Ovary (tissue), 9 donors: ENCODE data around the gene ATP1A2. TPM values are rescaled to one million over a fixed set of nuclear protein-coding genes. Genes with fewer than 3 reads are reported as not detected.

Experiments used
- DNase-seq, 5 donors: peaks; one replicate each; pipeline ENCODE4 v3.0.0-alpha.2; 2019 to 2020
- H3K27ac ChIP-seq, 2 donors: fragments of 200-600 bp; one replicate each; pipeline versions ENCODE4 v1.5.1 to v1.8.0; 2019 to 2022
- H3K27me3 ChIP-seq: fragments of 200-600 bp; one replicate; pipeline ENCODE4 v1.8.0; 2022
- H3K36me3 ChIP-seq: fragments of 200-600 bp; sonication (generic); one replicate; pipeline ENCODE4 v1.5.1; 2019
- H3K4me1 ChIP-seq: one replicate; pipeline ENCODE4 v1.8.1; 2013; ENCODE audit warnings: mild to moderate bottlenecking, moderate library complexity; ENCODE audit not compliant: insufficient read depth
- H3K4me3 ChIP-seq: fragments of 200-600 bp; sonication (generic); one replicate; pipeline ENCODE4 v1.5.1; 2017
- H3K9me3 ChIP-seq, 2 donors: fragments of 200-600 bp in 1 of 2; sonication (generic) in 1 of 2; one replicate each; pipeline versions ENCODE4 v1.5.1 to v1.8.1; 2013 to 2019; ENCODE audit warnings: mild to moderate bottlenecking in 1 of 2, moderate library complexity in 1 of 2
- CTCF ChIP-seq, 3 donors: fragments of 450-650 bp in 2 of 3; fragments of 200-600 bp in 1 of 3; IDR thresholded peaks; one replicate each; pipeline versions ENCODE4 v1.5.1 to v1.8.0; 2016 to 2022; ENCODE audit warnings: antibody characterized with exemption in 3 of 3, mild to moderate bottlenecking in 1 of 3
- EP300 ChIP-seq: sonication (generic); formaldehyde crosslinking; IDR thresholded peaks from one replicate; pipeline ENCODE4 v1.6.1; 2017; ENCODE audit warnings: antibody characterized with exemption
- POLR2A ChIP-seq: fragments of 450-650 bp; IDR thresholded peaks from one replicate; pipeline ENCODE4 v1.6.1; 2017; ENCODE audit warnings: antibody characterized with exemption, mild to moderate bottlenecking, moderate library complexity
- WGBS, 3 donors: extraction: QIAGEN DNeasy Blood & Tissue Kit in 1 of 3; methylation state at CpG; one replicate each; pipeline versions ENCODE4 v1.1.5 to v1.1.7; 2013 to 2017; 5-methylcytosine and 5-hydroxymethylcytosine counted together
- intact Hi-C, 4 donors: fragments of 100-400 bp; cut with DNase I; formaldehyde crosslinking; loops; one replicate each; pipeline versions ENCODE4 v1.11.0 to v1.15.1; 2022 to 2023
- polyA plus RNA-seq, 2 donors: library from polyadenylated mRNA; stranded (reverse); fragments of 200-250 nt in 1 of 2; fragments of 350-450 nt in 1 of 2; fragmentation: Illumina TruSeq in 1 of 2; extraction: RNeasy Lipid Tissue Mini Kit (QIAGEN cat#74804) in 1 of 2; gene quantifications; one replicate each; pipeline ENCODE4 v1.2.3, GENCODE V29; 2013 to 2014
- total RNA-seq, 7 donors: library from RNA; depleted of rRNA in 2 of 7; stranded (reverse); fragments of >200 nt in 2 of 7; fragmentation: NEBNext Ultra II Directional in 3 of 7; extraction: Animal tissue kit (Norgen Biotek cat#: 25700) in 3 of 7; gene quantifications; one replicate each; pipeline versions ENCODE4 v1.1.0 to v1.2.4, GENCODE V29; 2016 to 2023
- donor health status: DM: no; HTN: no; CAD: no; lungs with moderate emphysema.
- donor health status: DM: no; HTN: no; CAD: no.
- donor health status: Bipolar disorder and iron deficiency.
- donor health status: DM: yes; HTN: yes; CAD: no.
- donor health status: DM: no; HTN: no; CAD: no.
- donor health status: DM: yes; HTN: yes; CAD: no.

ATP1A2 gene
- total and polyA plus RNA-seq, 9 donors = 3.0 to 38.6 (median 15.0) TPM

DNA sequence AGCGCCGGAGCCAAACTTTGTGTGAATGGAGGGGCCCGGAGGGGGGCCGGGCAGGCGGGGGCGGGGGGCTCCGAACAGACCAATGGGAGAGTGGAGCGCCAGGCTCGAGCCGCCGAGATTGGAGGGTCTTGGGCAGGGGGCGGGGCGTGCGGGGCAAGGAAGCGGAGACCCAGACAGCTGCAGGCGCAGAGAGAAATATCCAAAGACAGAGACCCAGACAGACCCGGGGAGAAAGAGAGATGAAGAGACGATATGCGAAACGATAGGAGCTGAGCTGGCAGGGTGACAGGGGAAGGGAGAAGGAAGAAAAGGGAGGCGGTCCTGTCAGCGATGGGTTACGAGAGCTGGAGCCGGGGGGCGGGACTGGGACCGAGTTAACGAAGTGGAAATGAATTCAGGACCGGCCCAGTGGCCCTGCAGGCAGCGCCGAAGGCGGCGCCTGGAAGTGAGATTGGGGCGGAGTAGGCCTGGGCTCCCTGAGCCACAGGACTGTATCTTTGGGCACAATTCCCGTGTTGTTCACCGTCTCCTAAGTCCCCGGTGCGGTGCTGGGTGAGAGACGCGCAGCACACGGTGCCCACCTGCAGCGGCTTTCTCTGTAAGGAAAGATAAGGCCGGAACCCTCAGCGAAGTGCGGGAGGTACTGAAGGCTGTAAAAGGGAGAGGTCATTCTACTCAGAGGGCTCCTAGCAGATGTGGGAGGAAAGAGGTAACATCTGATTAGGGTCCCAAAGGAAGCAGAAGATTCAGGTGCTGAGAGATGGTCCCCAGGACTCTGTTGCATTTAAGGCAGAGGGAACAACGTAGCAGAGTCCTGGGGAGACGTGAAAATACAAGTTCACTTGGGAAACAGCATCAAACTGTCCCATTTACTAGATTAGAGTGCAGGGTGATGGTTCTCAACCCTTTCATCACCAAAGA, 45.1 kb upstream of the ATP1A2 start:
- Histone ChIP-seq H3K9me3 (no peaks in the 10 kb centered on the region), H3K27ac (no peak overlapping the region), H3K27me3 (no peaks in the 10 kb centered on the region), H3K36me3 (no peaks in the 10 kb centered on the region), H3K4me3 (peak overlapping the region; percentile 43), H3K4me1 (peaks cover 2% of the 10 kb centered on the region)
- peak; percentile 36 to 79 (median 66) for DNase-seq
- intact Hi-C loops = no loop called here
- WGBS, 3 donors = 2% methylated on average over 43 to 46 of the region's 46 CpGs
- TF ChIP-seq EP300 (no peak), POLR2A (no peak), CTCF (IDR thresholded peaks at IDR 0.05) (no peak)

- peaks cover 2% of the 10 kb centered on the region for H3K4me1 ChIP-seq
- DNase-seq = no peak
- WGBS, 3 donors = 70 to 83% (median 77%) methylated on average over 5 of the region's 5 CpGs
- no peaks in the 10 kb centered on the region for H3K36me3 ChIP-seq
- intact Hi-C loops = no loop called here
- H3K27me3 ChIP-seq = no peaks in the 10 kb centered on the region
- TF ChIP-seq POLR2A (no peak), EP300 (no peak), CTCF (IDR thresholded peaks at IDR 0.05) (no peak)
- no peak overlapping the region for H3K27ac ChIP-seq
- H3K9me3 ChIP-seq = no peaks in the 10 kb centered on the region
- H3K4me3 ChIP-seq = no peak overlapping the region
Observed at GRCh38 chr1:160071289-160071688, 44.3 kb upstream of the ATP1A2 start.

DNA sequence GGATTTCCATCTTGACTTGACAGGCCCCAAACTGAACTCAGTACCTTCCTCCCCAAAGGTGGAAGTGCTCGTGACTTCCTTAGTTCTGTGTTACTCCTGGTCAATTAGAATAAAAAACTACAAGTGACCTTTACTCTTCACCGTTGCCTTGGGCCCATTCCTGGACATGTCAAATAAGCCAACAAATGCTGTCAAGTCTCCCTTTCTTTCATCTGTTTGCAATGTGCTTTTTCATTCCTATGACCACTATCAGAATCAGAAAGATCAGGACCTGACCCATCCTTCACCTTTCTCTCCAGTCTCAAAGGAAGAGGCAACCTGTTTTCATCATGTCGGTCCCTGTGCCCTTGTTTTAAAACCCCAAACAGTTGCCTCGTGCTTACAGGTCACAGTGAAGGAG, 40.7 kb upstream of the ATP1A2 start:
- 59 to 67% (median 64%) methylated on average over 4 of the region's 4 CpGs for WGBS, 3 donors
- TF ChIP-seq EP300 (no peak), CTCF (IDR thresholded peaks at IDR 0.05) (no peak), POLR2A (no peak)

DNA sequence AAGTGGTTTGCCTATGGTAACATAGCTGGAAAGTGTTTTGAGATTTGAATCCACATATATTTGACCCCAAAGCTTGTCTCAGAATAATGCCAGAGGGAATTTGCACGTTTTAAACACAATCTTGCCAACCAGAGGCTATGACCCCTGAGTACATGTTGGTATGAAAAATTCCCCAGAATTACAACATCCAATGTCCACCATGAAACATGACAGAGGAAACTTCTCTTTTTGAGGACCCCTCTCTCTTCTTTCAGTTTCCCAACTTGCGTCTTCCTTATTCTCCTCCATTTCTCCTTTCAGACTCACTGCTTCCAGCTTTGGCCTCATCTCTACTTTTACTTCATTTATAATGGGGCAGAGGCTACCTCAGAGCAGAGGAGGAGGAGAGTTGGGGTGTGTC, 39.7 kb upstream of the ATP1A2 start:
- intact Hi-C loops = no loop called here
- Histone ChIP-seq H3K4me1 (no peaks in the 10 kb centered on the region), H3K4me3 (no peak overlapping the region), H3K36me3 (no peaks in the 10 kb centered on the region), H3K27ac (no peak overlapping the region), H3K27me3 (no peaks in the 10 kb centered on the region), H3K9me3 (no peaks in the 10 kb centered on the region)
- 49 to 56% (median 54%) methylated on average over 2 of the region's 2 CpGs for WGBS, 3 donors
- TF ChIP-seq CTCF (IDR thresholded peaks at IDR 0.05) = no peak
- no peak for TF ChIP-seq POLR2A
- no peak for TF ChIP-seq EP300
- no peak for DNase-seq

More for the DNA sequence above, 40.7 kb upstream of the ATP1A2 start:
- Histone ChIP-seq H3K4me3 (no peak overlapping the region), H3K27ac (no peak overlapping the region), H3K27me3 (no peaks in the 10 kb centered on the region), H3K9me3 (no peaks in the 10 kb centered on the region), H3K36me3 (no peaks in the 10 kb centered on the region), H3K4me1 (peaks cover under 1% of the 10 kb centered on the region)
- DNase-seq = no peak
- intact Hi-C loops = no loop called here
